OCI-LY1 (cell line): ENCODE measurements around the gene GPR101.
"Not testable (repeated sequence)": the region's sequence is repeated elsewhere in the genome, so short reads cannot be mapped to it uniquely, and the experiment has no call there.

Source experiments
- H2AFZ ChIP-seq: fragments of 200-600 bp; sonication (generic), shearing (Covaris generic); 2 replicates; pipeline ENCODE4 v1.6.0; 2014; ENCODE audit warnings: antibody characterized with exemption, mild to moderate bottlenecking, low read length
- H3F3A ChIP-seq: fragments of 200-600 bp; sonication (generic), shearing (Covaris generic); 2 replicates; pipeline ENCODE4 v1.6.0; 2014; ENCODE audit warnings: mild to moderate bottlenecking, antibody characterized with exemption, low read length, moderate library complexity; ENCODE audit not compliant: insufficient read depth
- H3K27ac ChIP-seq: fragments of 200-600 bp; sonication (generic); 2 replicates; pipeline ENCODE4 v1.5.1; 2014; ENCODE audit warnings: low read length, mixed run types, mild to moderate bottlenecking, low read depth; ENCODE audit not compliant: poor library complexity, severe bottlenecking
- H3K27me3 ChIP-seq: fragments of 200-600 bp; sonication (generic); 2 replicates; pipeline ENCODE4 v1.6.0; 2014; ENCODE audit warnings: antibody characterized with exemption, mild to moderate bottlenecking, low read length, moderate library complexity; ENCODE audit not compliant: insufficient read depth
- H3K36me3 ChIP-seq: fragments of 200-600 bp; sonication (generic); 2 replicates; pipeline ENCODE4 v1.6.1; 2014; ENCODE audit warnings: mild to moderate bottlenecking, antibody characterized with exemption, low read length, moderate library complexity, mixed read lengths; ENCODE audit not compliant: insufficient read depth
- H3K4me1 ChIP-seq: fragments of 200-600 bp; sonication (generic); 2 replicates; pipeline ENCODE4 v1.5.1; 2014; ENCODE audit warnings: mild to moderate bottlenecking, low read length, moderate library complexity; ENCODE audit not compliant: insufficient read depth, severe bottlenecking
- H3K4me2 ChIP-seq: fragments of 200-600 bp; sonication (generic), shearing (Covaris generic); 2 replicates; pipeline ENCODE4 v1.6.1; 2014; ENCODE audit warnings: low read length
- H3K4me3 ChIP-seq: fragments of 200-600 bp; sonication (generic); 2 replicates; pipeline ENCODE4 v1.5.1; 2014; ENCODE audit warnings: low read length, low read depth, mild to moderate bottlenecking, mixed read lengths; ENCODE audit not compliant: poor library complexity, severe bottlenecking
- H3K79me2 ChIP-seq: fragments of 200-600 bp; shearing (Covaris generic); 2 replicates; pipeline ENCODE4 v1.6.1; 2016; ENCODE audit warnings: mixed run types, low read length, mixed read lengths; ENCODE audit not compliant: insufficient read depth
- H3K9ac ChIP-seq: fragments of 200-600 bp; sonication (generic), shearing (Covaris generic); 2 replicates; pipeline ENCODE4 v1.6.1; 2014; ENCODE audit warnings: mild to moderate bottlenecking, low read length, mixed read lengths
- H3K9me2 ChIP-seq: fragments of 200-600 bp; sonication (generic), shearing (Covaris generic); 2 replicates; pipeline ENCODE4 v1.6.1; 2014; ENCODE audit warnings: low read depth, mild to moderate bottlenecking, low read length, mixed read lengths
- H3K9me3 ChIP-seq: fragments of 200-600 bp; shearing (Covaris generic); 2 replicates; pipeline ENCODE4 v1.6.1; 2014; ENCODE audit warnings: low read length, mixed read lengths
- H4K20me1 ChIP-seq: fragments of 200-600 bp; sonication (generic), shearing (Covaris generic); 2 replicates; pipeline ENCODE4 v1.6.0; 2016; ENCODE audit warnings: mild to moderate bottlenecking, low read length; ENCODE audit not compliant: insufficient read depth
- EZH2 ChIP-seq: fragments of 200-600 bp; sonication (generic), shearing (Covaris generic); IDR thresholded peaks from 2 replicates; pipeline ENCODE4 v1.8.0; 2017; ENCODE audit warnings: borderline replicate concordance, mixed run types, mild to moderate bottlenecking, antibody characterized with exemption, low read length, moderate library complexity, mixed read lengths
- TF ChIP-seq, protein P1 (sequence below): fragments of 200-600 bp; sonication (generic), shearing (Covaris generic); IDR thresholded peaks from 2 replicates; pipeline ENCODE4 v1.5.1; 2017; ENCODE audit warnings: mild to moderate bottlenecking, antibody characterized with exemption, low read length, moderate library complexity, mixed read lengths

The GPR101 gene

DNA sequence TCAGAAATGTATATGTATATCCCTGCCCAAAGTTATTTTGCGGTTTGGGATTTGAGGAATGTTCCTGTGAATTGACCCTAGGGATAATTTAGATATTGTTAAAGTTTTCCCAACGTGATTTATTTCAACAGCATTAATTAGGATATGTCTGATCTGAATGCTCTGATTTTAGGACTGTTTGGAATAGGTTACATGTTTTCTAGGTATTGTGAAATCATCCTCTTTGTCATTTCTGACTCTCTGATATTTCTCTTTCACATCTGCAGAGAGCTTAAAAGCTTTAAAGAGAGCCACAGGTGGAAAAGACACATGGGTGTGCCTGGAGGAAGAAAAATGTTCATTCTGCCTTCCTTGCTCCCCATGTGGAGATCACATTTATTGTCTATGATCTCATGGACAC is 5.1 kb downstream of the GPR101 start:
- H3K27ac ChIP-seq: no peak overlapping the region
- H4K20me1 ChIP-seq: no peaks in the 10 kb centered on the region
- no peaks in the 10 kb centered on the region for H3K4me1 ChIP-seq
- no peaks in the 10 kb centered on the region for H3K27me3 ChIP-seq
- H3K4me2 ChIP-seq: no peak overlapping the region
- no peaks in the 10 kb centered on the region for H3F3A ChIP-seq
- H3K9me2 ChIP-seq: no peaks in the 10 kb centered on the region
- H3K9me3 ChIP-seq: no peaks in the 10 kb centered on the region
- H3K4me3 ChIP-seq: no peak overlapping the region
- no peaks in the 10 kb centered on the region for H3K36me3 ChIP-seq
- TF ChIP-seq, protein P1, sequence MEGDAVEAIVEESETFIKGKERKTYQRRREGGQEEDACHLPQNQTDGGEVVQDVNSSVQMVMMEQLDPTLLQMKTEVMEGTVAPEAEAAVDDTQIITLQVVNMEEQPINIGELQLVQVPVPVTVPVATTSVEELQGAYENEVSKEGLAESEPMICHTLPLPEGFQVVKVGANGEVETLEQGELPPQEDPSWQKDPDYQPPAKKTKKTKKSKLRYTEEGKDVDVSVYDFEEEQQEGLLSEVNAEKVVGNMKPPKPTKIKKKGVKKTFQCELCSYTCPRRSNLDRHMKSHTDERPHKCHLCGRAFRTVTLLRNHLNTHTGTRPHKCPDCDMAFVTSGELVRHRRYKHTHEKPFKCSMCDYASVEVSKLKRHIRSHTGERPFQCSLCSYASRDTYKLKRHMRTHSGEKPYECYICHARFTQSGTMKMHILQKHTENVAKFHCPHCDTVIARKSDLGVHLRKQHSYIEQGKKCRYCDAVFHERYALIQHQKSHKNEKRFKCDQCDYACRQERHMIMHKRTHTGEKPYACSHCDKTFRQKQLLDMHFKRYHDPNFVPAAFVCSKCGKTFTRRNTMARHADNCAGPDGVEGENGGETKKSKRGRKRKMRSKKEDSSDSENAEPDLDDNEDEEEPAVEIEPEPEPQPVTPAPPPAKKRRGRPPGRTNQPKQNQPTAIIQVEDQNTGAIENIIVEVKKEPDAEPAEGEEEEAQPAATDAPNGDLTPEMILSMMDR: no peak
- no peak for TF ChIP-seq EZH2
- no peak overlapping the region for H2AFZ ChIP-seq
- H3K9ac ChIP-seq: no peak overlapping the region
- H3K79me2 ChIP-seq: no peaks in the 10 kb centered on the region

GRCh38 chrX:137025930-137026329 is 7.9 kb downstream of the GPR101 start:
- Histone ChIP-seq H3K4me3 (no peak overlapping the region), H3F3A (no peaks in the 10 kb centered on the region), H4K20me1 (no peaks in the 10 kb centered on the region), H3K4me2 (no peak overlapping the region), H3K79me2 (no peaks in the 10 kb centered on the region), H3K9me3 (no peaks in the 10 kb centered on the region), H3K9me2 (no peaks in the 10 kb centered on the region), H3K9ac (no peak overlapping the region), H3K36me3 (no peaks in the 10 kb centered on the region), H2AFZ (no peak overlapping the region), H3K4me1 (no peaks in the 10 kb centered on the region), H3K27ac (no peak overlapping the region), H3K27me3 (no peaks in the 10 kb centered on the region)
- TF ChIP-seq EZH2: no peak
- TF ChIP-seq, protein P1: no peak

- H3K27ac ChIP-seq, H3K4me3 ChIP-seq, H3K4me1 ChIP-seq, H3K9ac ChIP-seq, H3K79me2 ChIP-seq, H3K9me2 ChIP-seq, H3F3A ChIP-seq, H2AFZ ChIP-seq, H4K20me1 ChIP-seq, H3K4me2 ChIP-seq, H3K9me3 ChIP-seq, H3K36me3 ChIP-seq, H3K27me3 ChIP-seq: not testable (repeated sequence)
Measured at GRCh38 chrX:137000236-137000635, 33.6 kb downstream of the GPR101 start.

- H3K27me3 ChIP-seq: no peaks in the 10 kb centered on the region
- no peak for TF ChIP-seq EZH2
- TF ChIP-seq, protein P1: no peak
- no peaks in the 10 kb centered on the region for H4K20me1 ChIP-seq
- H3K36me3 ChIP-seq: no peaks in the 10 kb centered on the region
- H2AFZ ChIP-seq: no peak overlapping the region
- H3K9me2 ChIP-seq: no peaks in the 10 kb centered on the region
- no peak overlapping the region for H3K27ac ChIP-seq
- no peaks in the 10 kb centered on the region for H3K9me3 ChIP-seq
- no peaks in the 10 kb centered on the region for H3K4me1 ChIP-seq
- no peak overlapping the region for H3K4me2 ChIP-seq
- no peak overlapping the region for H3K9ac ChIP-seq
- no peaks in the 10 kb centered on the region for H3K79me2 ChIP-seq
- no peak overlapping the region for H3K4me3 ChIP-seq
- no peaks in the 10 kb centered on the region for H3F3A ChIP-seq
Measured at GRCh38 chrX:136999024-136999423, 34.8 kb downstream of the GPR101 start.
